Neural cell (in vitro differentiated cells): Measurements from ENCODE around the gene ZFP64.

Experiments used
- CTCF ChIP-seq: fragments of 450-650 bp; IDR thresholded peaks from 2 replicates; pipeline ENCODE4 v1.5.1; 2014; ENCODE audit warnings: antibody characterized with exemption, mild to moderate bottlenecking, moderate library complexity; ENCODE audit not compliant: poor library complexity, severe bottlenecking
- EP300 ChIP-seq: fragments of 450-650 bp; conservative IDR thresholded peaks from 2 replicates; pipeline ENCODE4 v1.6.1; 2014; ENCODE audit warnings: antibody characterized with exemption, mild to moderate bottlenecking, moderate library complexity; ENCODE audit not compliant: poor library complexity, severe bottlenecking
- EZH2 ChIP-seq: fragments of 200-600, 300-800 bp; shearing (Covaris generic), sonication (generic); IDR thresholded peaks from 2 replicates; pipeline ENCODE4 v1.6.1; 2014; ENCODE audit warnings: antibody characterized with exemption, low read length, borderline replicate concordance, mild to moderate bottlenecking; ENCODE audit not compliant: insufficient read depth, poor library complexity, severe bottlenecking
- MXI1 ChIP-seq: fragments of 450-650 bp; conservative IDR thresholded peaks from 2 replicates; pipeline ENCODE4 v1.6.1; 2014; ENCODE audit warnings: antibody characterized with exemption, mild to moderate bottlenecking; ENCODE audit not compliant: poor library complexity, severe bottlenecking
- POLR2AphosphoS5 ChIP-seq: IDR thresholded peaks from 2 replicates; pipeline ENCODE4 v1.6.1; 2012
- RAD21 ChIP-seq: fragments of 450-650 bp; conservative IDR thresholded peaks from 2 replicates; pipeline ENCODE4 v1.6.1; 2014; ENCODE audit warnings: antibody characterized with exemption, mild to moderate bottlenecking, moderate library complexity
- SMC3 ChIP-seq: fragments of 450-650 bp; conservative IDR thresholded peaks from 2 replicates; pipeline ENCODE4 v1.6.1; 2014; ENCODE audit warnings: antibody characterized with exemption, mild to moderate bottlenecking, moderate library complexity; ENCODE audit not compliant: poor library complexity
- TAF1 ChIP-seq: IDR thresholded peaks from 2 replicates; pipeline ENCODE4 v1.6.1; 2012; ENCODE audit warnings: low read depth
- TF ChIP-seq, protein P1 (sequence below): IDR thresholded peaks from 2 replicates; pipeline ENCODE4 v1.6.1; 2012; ENCODE audit warnings: borderline replicate concordance

- TF ChIP-seq POLR2AphosphoS5 (no peak), CTCF (no peak), EP300 (no peak), EZH2 (no peak), RAD21 (no peak), SMC3 (no peak), TAF1 (no peak), MXI1 (no peak)
- TF ChIP-seq, protein P1, sequence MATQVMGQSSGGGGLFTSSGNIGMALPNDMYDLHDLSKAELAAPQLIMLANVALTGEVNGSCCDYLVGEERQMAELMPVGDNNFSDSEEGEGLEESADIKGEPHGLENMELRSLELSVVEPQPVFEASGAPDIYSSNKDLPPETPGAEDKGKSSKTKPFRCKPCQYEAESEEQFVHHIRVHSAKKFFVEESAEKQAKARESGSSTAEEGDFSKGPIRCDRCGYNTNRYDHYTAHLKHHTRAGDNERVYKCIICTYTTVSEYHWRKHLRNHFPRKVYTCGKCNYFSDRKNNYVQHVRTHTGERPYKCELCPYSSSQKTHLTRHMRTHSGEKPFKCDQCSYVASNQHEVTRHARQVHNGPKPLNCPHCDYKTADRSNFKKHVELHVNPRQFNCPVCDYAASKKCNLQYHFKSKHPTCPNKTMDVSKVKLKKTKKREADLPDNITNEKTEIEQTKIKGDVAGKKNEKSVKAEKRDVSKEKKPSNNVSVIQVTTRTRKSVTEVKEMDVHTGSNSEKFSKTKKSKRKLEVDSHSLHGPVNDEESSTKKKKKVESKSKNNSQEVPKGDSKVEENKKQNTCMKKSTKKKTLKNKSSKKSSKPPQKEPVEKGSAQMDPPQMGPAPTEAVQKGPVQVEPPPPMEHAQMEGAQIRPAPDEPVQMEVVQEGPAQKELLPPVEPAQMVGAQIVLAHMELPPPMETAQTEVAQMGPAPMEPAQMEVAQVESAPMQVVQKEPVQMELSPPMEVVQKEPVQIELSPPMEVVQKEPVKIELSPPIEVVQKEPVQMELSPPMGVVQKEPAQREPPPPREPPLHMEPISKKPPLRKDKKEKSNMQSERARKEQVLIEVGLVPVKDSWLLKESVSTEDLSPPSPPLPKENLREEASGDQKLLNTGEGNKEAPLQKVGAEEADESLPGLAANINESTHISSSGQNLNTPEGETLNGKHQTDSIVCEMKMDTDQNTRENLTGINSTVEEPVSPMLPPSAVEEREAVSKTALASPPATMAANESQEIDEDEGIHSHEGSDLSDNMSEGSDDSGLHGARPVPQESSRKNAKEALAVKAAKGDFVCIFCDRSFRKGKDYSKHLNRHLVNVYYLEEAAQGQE: no peak
Measured at GRCh38 chr20:52239102-52239501, 47.5 kb upstream of the ZFP64 start.
